ENCODE data around the gene ABRACL.
A peak's percentile ranks its signal among the peaks of the same experiment; 100 is the strongest.
"Not testable (repeated sequence)": the region's sequence is repeated elsewhere in the genome, so short reads cannot be mapped to it uniquely, and the experiment has no call there.

The ABRACL gene, protein sequence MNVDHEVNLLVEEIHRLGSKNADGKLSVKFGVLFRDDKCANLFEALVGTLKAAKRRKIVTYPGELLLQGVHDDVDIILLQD

DNA sequence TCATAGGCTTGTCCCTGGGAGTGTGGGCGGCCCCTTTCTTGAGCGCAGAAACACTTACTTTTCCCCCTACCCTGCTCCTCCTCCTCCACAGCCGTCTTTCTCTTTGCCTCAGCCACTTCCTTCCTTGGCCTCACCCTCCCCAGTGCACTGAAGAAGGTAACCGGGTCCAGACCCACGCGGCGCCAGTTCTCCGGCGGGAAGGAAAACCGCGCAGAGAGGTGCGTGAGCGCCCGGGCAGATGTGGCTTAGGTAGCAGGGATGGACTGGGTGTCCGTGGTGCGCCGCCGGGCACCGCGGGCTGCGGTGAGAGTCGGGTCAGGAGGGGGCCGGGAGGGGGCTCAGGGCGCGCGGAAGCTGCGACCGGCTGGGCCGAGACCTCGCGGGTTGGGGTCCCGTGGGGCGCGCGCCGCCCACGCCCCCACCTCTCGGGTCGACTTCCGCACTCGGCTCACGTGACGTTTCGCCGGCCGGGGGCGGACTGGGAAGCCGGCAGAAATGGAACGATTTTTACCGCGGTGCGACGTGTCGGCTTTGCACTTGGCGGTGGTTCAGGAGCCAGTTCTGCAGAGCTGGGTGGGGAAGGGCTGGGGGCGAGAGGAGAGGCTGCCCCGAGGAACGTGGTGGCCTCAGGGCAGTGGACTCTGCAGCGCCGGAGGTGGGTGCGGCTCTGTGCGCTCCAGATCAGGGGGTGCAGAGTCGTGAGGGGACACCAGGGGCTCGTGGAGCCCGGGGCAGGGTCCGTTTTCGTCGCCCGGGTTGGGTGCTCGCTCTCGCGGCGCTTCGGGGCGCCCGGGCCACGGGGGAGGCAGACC is at the start of gene ABRACL:
TSS of gene ABRACL (plus strand) at position 88 of the 812 bp plus-strand sequence. CDS start 5,416 bp downstream, outside the sequence.
- DNase-seq: peak; percentile 95

DNA sequence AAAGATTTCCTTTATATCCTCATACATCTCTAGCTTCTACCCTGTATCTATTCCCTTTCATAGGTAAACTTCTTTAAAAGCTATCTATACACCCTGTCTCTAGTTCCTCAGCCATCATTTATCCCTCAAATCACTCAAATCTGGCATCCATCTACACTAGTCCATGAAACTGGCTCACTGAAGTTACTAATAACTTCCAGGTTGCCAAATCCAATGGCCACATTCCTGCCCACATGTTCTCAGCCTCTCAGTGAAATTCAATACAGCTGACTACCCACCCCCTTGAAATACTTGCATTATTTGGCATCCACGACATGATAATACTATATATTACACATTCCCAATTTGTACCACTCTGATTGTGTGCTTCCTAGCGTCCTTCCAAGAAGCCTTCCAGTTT is 49.2 kb upstream of the ABRACL start:
- DNase-seq: no peak

DNA sequence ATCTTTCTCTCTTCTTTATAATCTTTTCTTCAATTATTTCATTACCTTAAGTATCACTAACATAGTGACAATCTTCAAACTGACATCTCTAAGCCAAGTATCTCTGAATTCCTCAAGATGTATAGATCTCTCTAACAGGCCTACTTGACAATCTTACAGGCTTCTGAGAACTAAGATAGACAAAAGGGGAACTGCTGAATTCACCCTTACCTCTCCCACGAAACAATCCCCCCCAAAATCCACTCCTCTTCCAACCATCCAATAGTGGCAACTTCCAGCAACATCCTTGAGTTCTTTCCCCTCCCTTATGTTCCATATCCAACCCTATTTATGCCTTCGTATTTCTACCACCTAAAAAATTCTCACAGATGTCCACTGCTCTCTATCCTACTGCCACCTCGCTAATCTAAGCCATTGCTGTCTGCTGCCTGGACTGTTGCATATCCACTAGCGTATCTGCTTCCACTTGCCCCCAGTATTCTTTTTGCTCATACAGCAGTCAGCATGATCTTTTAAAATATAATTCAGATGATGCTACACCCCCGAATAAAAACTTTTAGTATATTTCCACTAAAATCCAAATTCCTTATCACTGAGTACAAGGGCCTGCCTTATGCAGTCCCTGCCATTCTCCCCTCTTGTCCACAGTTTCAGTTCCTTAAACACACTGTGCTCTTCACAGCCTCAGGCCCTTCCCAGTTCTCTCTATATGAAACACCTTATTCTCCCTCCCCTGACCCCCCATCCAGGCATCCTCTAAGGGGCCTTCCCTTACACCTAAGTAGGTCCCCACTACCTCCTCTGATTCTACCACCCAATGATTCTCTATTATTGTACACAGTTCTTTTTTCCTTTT is 48.5 kb upstream of the ABRACL start:
- DNase-seq: no peak

DNA sequence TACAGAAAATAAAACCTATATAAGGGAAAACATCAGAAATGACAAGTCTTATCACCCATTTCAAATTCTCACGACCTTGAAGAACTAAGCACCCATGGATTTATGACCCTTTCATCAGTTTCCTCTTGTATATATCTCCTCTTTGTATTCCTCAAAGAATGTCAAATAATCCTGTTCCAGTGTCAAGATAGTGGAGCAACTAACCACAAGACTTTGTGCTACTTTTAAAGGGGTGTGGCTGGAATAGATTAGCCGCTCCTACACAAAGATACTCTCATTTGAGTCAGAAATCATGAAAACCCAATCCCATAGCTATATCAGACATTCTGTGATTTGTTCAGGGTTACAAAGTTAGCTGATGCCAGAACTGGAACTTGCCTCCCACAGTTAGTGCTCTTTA is 47.1 kb upstream of the ABRACL start:
- no peak for DNase-seq

DNA sequence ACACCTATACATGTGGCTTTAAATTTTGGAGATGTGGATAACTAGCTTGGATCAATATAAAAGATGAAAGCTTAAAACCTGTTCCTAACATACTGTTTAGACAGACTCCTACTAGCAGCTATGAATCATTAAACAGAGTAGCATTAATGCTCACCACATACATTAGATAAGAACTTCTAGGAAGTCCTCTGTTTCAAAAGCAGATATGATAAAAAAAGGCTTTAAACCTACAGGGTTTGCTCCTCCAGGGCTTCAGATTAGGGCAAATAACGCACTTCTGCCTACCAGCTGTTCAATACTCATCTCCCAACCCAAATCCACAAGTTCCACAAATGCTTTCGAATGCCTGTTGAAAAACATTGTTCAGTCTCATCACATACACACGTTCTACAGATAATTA is 42.0 kb upstream of the ABRACL start:
- DNase-seq: no peak

DNA sequence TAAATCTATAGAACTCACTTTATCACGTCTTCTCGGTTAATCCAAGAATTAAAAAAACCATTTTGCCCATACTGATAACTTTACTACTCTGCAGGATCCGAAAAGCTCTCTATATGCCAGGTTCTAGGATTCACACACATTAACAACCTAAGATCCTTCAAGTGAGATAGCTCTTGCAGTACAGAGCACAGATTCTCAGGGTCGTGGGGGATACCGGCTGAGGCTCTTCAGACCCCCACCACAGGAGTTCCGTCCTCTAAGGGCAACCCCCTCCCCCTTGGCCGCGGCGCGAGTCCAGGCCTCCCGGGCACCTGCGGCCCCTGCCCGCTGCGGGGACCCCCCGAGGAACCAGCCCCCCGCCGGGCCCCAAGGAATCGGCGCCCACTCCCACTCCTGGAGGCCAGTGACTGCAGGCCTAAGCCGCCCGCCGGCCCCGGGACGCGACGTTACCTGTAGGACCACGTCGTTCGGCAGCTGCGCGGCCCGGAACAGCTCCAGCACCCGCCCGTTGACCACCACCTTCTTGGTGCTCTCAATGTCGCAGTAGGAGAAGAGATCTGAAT is 41.4 kb upstream of the ABRACL start:
- DNase-seq: no peak

DNA sequence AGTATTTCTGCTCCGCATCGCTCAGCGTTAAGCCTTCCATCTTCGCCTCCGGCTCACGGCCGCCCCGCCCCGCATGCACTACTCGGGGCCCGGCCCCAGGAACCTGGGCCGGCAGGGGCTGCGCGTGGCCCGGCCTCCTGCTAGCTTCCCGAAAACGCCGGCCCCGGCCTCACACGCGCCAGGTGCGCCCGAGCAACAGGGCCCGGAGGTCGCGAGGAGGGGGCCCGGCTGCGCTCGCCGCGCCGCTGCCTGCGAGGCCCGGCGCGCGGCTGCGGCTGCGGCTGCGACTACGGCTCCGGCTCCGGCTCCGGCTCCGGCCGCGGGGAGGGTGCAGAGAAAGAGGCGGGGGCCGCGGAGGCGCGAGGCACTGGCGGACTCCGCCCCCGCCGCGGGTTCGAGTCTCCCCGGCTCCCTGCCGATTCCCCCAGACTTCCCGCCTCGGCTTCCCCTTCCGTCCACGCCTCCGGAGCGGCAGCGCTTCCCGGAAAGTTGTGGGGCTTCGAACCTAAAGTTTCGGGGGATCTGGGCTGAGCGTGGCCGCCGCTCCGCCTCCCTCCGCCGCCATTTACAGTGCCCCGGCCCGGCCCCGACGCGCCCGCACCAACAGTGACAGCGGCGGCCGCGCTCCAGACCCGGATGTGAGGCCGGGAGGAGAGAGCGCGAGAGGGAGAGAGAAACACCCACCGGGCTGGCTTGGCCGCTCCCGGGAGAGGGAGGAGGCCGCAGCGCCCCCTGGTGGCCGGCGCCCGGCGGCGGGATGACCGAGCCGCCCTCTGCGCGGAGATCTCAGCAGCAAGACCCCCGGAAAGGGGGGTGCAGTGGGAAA is 40.7 kb upstream of the ABRACL start, which contains the start of gene REPS1:
TSS of gene REPS1 (minus strand) at position 611 of the 826 bp plus-strand sequence. CDS start at position 40, 571 bp downstream.
- DNase-seq: peak; percentile 97

DNA sequence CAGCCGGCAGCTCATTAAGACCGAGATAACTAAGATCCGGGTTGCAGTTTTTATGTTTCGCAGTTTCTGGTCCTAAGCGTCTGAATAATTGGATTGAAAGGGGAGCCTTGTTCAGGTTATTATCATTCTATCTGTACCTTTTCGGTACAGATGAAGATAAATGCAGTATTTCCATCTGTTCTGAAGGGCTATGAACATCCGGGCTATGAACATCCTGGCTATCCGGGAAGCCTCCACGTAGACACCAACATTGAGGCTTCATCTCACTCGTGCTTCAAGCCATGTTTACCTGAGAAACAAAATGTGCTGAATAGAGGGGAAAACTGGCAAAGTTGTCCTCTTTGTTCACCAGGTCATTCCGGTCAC is 40.1 kb upstream of the ABRACL start:
- DNase-seq: peak; percentile 85

DNA sequence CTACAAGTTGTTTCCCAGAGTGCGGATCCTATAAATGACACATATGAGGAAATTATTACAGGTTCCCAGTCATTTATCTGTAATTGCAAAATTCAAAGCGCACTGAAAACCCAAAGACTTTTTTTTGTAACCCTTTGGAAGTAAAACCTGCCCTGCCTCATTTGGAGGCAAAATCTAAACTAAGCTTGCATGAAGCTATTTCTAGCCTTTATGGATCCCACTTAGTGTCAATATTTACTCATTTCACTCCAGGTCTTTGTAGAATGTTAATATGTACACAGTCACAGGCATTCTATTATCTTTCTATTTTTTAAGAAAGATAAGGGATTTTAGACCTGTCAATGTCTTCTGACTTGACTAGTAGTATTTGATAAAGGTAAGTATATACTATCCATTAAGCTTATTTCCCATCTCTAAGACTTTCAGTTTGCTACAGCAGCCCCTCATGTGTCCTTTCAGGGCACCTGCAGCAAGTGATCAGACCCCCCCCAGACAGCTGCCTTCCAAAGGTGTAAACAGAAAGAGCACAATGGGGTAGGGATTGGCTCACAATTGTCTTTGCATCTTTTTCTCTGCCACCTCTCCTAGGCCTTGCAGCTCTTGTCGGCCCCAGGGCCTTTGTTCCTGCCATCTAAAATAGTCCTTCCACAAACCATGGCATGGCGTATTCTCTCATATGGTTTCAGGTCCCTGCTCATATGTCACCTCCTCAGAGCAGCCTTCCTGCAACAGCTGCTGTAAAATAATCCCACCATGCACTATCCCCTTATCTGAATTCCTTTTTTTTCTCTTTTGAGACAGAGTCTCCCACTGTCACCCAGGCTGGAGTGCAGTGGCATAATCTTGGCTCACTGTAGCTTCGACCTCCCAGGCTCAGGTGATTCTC is 39.2 kb upstream of the ABRACL start:
- DNase-seq: peak; percentile 94

DNA sequence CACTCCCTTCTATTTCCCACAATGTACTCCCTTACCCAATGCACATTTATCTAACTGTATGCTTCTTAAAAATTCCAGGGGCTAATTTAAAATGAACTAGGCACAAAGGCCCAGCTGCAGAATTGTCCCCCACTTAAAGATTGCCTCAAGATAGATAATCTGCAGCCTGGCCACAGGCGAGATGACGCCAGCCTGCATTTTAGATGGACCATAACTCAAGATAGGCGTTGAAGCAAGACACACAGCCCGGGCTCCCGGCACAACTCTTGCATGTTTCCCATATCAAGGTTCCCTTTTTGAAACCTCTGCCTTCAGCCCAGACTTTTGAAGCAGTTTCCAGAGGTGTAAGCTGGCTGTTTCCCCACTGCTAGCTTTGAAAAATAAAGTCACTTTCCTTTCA is 37.3 kb upstream of the ABRACL start:
- no peak for DNase-seq

DNA sequence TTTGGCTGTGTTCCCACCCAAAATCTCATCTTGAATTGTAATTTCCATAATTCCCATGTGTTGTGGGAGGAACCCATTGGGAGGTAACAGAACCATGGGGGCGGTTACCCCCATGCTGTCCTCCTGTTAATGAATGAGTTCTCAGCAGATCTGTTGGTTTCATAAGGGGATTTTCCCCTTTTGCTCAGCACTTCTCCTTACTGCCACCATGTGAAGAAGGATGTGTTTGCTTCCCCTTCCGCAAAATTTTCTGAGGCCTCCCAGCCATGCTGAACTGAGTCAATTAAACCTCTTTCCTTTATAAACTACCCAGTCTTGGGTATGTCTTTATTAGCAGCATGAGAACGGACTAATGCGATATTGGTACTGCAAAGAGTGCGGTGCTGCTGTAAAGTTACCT is 35.6 kb upstream of the ABRACL start:
- DNase-seq: not testable (repeated sequence)

DNA sequence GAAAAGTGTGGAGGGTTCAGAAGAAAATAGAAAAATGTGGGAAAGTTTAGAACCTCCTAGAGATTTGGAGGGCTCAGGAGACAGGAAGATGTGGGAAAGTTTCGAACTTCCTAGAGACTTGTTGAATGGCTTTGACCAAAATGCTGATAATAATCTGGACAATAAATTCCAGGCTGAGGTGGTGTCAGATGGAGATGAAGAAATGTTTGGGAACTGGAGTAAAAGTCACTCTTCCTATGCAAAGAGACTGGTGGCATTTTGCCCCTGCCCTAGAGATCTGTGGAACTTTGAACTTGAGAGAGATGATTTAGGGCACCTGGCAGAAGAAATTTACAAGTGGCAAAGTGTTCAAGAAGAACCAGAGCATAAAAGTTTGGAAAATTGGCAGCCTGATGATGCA is 35.1 kb upstream of the ABRACL start:
- not testable (repeated sequence) for DNase-seq

DNA sequence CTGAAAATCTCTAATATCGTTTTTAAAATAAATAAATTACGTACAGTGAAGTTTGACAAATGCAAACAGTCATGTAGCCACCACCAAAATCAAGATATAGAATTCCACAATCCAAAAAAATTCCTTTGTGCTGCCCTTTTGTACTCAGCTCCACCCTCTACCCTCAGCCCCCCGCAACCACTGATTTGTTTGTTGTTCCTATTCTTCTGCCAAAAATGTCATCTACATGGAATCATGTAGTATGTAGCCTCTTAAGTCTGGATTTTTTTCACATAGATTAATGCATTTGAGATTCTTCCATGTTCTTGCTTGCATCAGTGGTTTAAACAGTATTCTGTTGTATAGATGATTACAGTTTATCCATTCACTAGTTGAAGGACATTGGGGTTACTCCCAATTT is 32.0 kb upstream of the ABRACL start:
- no peak for DNase-seq

DNA sequence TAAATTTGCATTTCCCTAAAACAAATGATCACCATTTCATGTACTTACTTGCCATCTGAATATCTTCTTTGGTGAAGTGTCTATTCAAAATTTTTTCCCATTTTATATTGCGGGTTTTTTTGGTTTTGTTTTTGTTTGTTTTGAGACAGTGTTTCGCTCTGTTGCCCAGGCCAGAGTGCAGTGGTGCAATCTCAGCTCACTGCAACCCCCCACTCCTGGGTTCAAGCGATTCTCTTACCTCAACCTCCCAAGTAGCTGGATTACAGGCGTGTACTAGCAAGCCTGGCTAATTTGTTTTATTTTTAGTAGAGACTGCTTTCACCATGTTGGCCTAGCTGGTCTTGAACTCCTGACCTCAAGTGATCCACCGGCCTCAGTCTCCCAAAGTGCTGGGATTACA is 31.4 kb upstream of the ABRACL start:
- no peak for DNase-seq

DNA sequence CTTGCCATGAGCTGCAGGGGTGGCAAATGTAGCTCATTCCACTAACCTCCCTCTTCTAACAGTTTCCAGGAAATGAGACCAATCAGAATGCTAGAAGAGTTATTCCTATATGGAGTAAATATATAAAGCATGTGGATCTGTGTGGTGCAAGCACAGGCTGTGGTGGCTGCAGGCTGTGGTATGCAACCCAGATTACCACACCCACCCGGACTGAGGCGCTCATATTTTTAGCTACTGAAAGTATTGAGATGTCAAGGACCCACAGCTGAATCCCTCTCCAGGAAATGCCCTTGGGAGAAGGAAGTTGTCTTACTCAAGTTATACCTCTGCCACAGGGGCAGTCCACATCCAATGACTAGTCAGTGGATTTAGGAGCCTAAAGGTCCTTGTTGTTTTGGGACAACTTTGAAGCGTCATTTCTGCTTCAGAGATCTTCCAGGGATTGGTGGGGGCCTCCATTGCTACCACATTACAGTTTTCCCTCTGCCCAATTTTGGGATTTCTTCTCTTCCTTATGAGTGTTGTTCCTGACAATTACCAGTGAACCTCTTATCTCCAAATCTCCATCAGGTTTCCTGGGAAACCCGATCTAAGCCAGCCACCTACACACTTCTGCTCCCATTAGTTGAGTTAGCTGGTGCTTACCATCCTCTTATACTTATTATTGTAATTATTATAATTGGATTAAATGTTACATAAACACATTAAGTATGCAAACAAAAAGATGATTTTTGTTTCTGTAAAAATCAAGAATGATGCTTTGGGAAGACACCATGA is 28.4 kb upstream of the ABRACL start:
- DNase-seq: peak; percentile 19

DNA sequence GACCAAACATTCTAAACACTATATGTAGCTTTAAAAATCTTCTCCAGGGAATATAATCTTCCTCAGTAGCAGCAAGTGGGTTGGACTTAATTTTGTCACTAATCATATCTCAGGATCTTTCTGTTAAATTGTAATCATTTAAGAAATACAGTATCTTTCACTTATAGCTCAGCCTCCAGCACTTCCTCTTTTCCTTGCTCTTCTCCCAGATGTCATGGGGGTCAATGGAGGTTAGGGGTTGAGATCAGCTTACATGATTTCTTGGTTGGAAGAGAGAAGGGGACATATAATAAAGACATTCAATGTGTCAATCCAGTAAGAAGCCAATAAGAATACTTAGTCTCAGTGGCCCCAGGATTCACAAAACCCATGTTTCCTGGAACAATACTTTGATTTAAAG is 24.8 kb upstream of the ABRACL start:
- no peak for DNase-seq

DNA sequence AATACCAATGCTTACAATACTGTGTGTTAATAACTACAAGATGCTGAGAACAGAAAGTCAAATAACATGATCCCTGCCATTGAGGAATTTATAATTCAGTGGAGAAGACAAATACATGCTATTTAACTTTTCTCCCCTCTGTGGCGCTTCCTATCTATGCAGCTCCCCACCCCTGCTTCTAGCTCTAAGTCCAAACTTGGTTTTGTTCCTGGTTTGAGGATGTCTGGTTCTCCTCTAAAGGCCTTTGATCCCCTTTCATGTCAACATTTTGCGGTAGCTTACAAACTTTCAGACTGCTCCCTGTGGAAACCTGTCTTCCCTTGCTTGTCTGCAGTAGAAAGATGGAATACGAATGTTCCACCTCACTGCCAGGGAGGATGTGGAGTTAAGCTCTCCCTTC is 22.1 kb upstream of the ABRACL start:
- DNase-seq: no peak

DNA sequence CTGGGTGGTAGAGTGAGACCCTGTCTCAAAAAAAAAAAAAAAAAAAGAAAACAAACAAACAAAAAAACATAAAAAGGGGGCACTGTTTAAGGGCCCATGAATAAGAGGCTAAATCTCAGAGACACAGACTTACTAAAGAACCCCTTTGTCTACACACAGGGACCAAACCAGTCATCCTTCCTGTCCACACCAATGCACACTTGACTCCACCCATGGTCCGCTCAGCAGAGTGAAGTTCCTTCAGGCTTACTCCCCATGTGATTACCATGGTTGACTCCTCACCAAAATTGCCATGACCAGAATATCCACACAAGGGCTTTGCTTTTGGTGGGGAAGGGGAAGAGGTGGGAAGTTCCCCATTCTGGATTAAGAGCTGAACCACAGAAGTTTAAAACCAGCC is 21.1 kb upstream of the ABRACL start:
- DNase-seq: no peak

DNA sequence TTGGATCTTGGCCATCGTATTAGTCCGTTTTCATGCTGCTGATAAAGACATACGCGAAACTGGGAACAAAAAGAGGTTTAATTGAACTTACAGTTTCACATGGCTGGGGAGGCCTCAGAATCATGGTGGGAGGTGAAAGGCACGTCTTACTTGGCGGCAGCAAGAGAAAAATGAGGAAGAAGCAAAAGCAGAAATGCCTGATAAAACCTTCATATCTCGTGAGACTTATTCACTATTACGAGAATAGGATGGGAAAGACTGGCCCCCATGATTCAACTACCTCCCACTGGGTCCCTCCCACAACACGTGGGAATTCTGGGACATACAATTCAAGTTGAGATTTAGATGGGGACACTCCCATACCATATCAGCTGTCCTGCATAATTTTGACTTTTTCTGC is 20.4 kb upstream of the ABRACL start:
- no peak for DNase-seq

DNA sequence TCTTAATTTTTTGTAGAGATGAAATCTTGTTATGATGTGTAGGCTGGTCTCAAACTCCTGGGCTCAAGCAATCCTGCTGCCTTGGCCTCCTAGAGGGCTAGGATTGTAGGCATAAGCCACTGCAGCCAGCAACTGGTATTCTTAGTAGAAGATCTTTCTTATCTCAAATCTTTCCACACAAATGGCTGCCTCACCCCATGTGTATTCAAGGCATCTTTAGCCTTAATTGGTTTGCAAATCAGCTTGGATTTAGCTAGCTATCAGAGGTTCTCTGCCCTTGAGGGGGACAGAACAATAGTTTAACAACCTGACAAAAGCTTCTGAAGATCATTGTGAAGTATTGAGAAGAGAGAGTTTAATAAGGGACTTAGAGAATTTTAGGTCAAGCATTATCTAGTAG is 17.9 kb upstream of the ABRACL start:
- DNase-seq: peak; percentile 41

DNA sequence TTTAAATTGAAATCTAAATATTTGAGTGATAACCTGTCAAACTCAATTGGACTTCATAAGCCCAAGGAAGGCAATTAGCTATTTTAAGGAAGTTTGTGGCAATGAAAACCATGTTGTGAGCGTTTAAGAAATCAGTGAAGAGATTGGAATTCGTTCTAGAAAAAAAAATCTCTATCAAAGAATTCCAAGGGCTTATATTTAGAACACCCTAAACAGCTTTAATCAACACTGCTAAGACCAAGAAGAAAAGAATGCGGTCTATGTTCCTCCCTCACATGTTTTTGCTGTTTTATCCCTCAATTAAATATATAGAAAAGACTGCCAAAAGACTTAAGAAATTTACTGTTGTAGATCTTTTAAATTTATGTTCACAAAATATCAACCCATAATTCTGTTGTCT is 16.6 kb upstream of the ABRACL start:
- no peak for DNase-seq

All from NCI-H146 (cell line).